K562 (cell line): Measurements from ENCODE around the gene TMEM50B. TPM values are rescaled to one million over a fixed set of nuclear protein-coding genes. Genes with fewer than 3 reads are reported as not detected.

Experiments
- ATAC-seq: fragments of 200-7000 bp; cut with Tn5 transposase; 3 replicates; pipeline ENCODE4 v1.9.1; 2020; ENCODE audit warnings: moderate library complexity
- BruUV-seq: library from RNA; stranded (reverse); fragments of 400-500 nt; replicated peaks from 2 replicates; lab custom pipeline; 2021; lab: Mats Ljungman, UMichigan
- CTCF ChIA-PET: fragments of 300-600 bp; formaldehyde crosslinking; extraction: SDS; loops from one replicate; lab custom pipeline; 2021; ENCODE audit warnings: low intra/inter-chr PET ratio; lab: Yijun Ruan, JAX
- POLR2A ChIA-PET: fragments of 300-600, 350-650 bp; sonication (Branson Sonifier 250); formaldehyde crosslinking; extraction: SDS; loops from one replicate; lab custom pipeline; 2021; ENCODE audit warnings: antibody characterized with exemption, inconsistent platforms; lab: Yijun Ruan, JAX
- DNase-seq, 4 experiments: peaks; one replicate each; pipeline versions ENCODE4 v3.0.0 to v3.0.0-alpha.2; 2011 to 2018; ENCODE audit warnings: low spot score in 3 of 4, mixed read lengths in 3 of 4; ENCODE audit errors: extremely low read depth in 1 of 4
- FAIRE-seq: peaks from 2 replicates; lab custom pipeline; 2011; peaks lifted over from hg19 to GRCh38; lab: Jason Lieb, UNC
- H2AFZ ChIP-seq: 2 replicates; pipeline ENCODE4 v1.6.0; 2011; ENCODE audit warnings: low read depth, low read length, control low read depth, inconsistent platforms
- H3K27ac ChIP-seq: fragments of 200-600 bp; 3 replicates; pipeline ENCODE4 v1.8.0; 2011; ENCODE audit warnings: low read depth, mild to moderate bottlenecking, control low read depth, inconsistent platforms, low read length, moderate library complexity, mixed read lengths; ENCODE audit errors: extremely low read depth
- H3K27me3 ChIP-seq, 2 experiments: fragments of 300-600 bp in 1 of 2; 2 replicates in 1 of 2; 3 replicates in 1 of 2; pipeline versions ENCODE4 v1.6.0 to v1.8.0; 2011; ENCODE audit warnings: inconsistent platforms in 2 of 2, low read length in 2 of 2, mild to moderate bottlenecking in 1 of 2, mixed read lengths in 1 of 2, moderate library complexity in 1 of 2; ENCODE audit not compliant: control insufficient read depth in 2 of 2, insufficient read depth in 2 of 2
- H3K36me3 ChIP-seq: fragments of 300-600 bp; 3 replicates; pipeline ENCODE4 v1.8.0; 2011; ENCODE audit warnings: mild to moderate bottlenecking, low read length, inconsistent platforms; ENCODE audit not compliant: control insufficient read depth, insufficient read depth
- H3K4me1 ChIP-seq, 2 experiments: fragments of 200-600 bp in 1 of 2; replicated peaks in 1 of 2; 2 replicates in 1 of 2; 3 replicates in 1 of 2; pipeline versions ENCODE4 v1.5.1 to v1.8.0; 2011; ENCODE audit warnings: inconsistent platforms in 2 of 2, low read length in 2 of 2, mild to moderate bottlenecking in 1 of 2, mixed read lengths in 1 of 2, moderate library complexity in 1 of 2; ENCODE audit not compliant: control insufficient read depth in 2 of 2, insufficient read depth in 2 of 2
- H3K4me2 ChIP-seq: 2 replicates; pipeline ENCODE4 v1.6.1; 2011; ENCODE audit warnings: low read length, control low read depth, inconsistent platforms, mixed read lengths; ENCODE audit not compliant: insufficient read depth
- H3K4me3 ChIP-seq: fragments of 200-600 bp; sonication (generic), shearing (Covaris generic); 2 replicates; pipeline ENCODE4 v1.5.1; 2016; ENCODE audit warnings: control low read depth, inconsistent platforms
- H3K79me2 ChIP-seq: fragments of 200-600 bp; 3 replicates; pipeline ENCODE4 v1.8.0; 2011; ENCODE audit warnings: low read length, inconsistent platforms; ENCODE audit not compliant: control insufficient read depth, insufficient read depth
- H3K9ac ChIP-seq, 2 experiments: 2 replicates each; pipeline versions ENCODE4 v1.6.0 to v1.6.1; 2011; ENCODE audit warnings: low read depth in 2 of 2, low read length in 2 of 2, control low read depth in 1 of 2, inconsistent platforms in 1 of 2, mild to moderate bottlenecking in 1 of 2, mixed read lengths in 1 of 2; ENCODE audit not compliant: insufficient read depth in 1 of 2
- H3K9me1 ChIP-seq: one replicate; pipeline ENCODE4 v1.6.0; 2011; ENCODE audit warnings: inconsistent platforms, mild to moderate bottlenecking, low read length, moderate library complexity; ENCODE audit not compliant: control insufficient read depth, insufficient read depth
- H3K9me3 ChIP-seq: replicated peaks from 2 replicates; pipeline ENCODE4 v1.5.1; 2011; ENCODE audit warnings: low read depth, low read length, inconsistent platforms; ENCODE audit not compliant: control insufficient read depth, insufficient read depth
- H4K20me1 ChIP-seq: replicated peaks from 2 replicates; pipeline ENCODE4 v1.6.1; 2011; ENCODE audit warnings: low read length, inconsistent platforms, mixed read lengths; ENCODE audit not compliant: control insufficient read depth, insufficient read depth
- HDAC1 ChIP-seq, 2 experiments: fragments of 450-650 bp; IDR thresholded peaks; 2 replicates each; pipeline ENCODE4 v1.6.1; 2016 to 2017; ENCODE audit warnings: inconsistent platforms in 1 of 2, mild to moderate bottlenecking in 1 of 2, moderate library complexity in 1 of 2
- HDAC3 ChIP-seq: fragments of 450-650 bp; IDR thresholded peaks from 2 replicates; pipeline ENCODE4 v1.6.1; 2018; ENCODE audit warnings: borderline replicate concordance, mild to moderate bottlenecking, moderate library complexity; ENCODE audit not compliant: partially characterized antibody
- JUNB ChIP-seq: fragments of 450-650 bp; formaldehyde crosslinking; conservative IDR thresholded peaks from 2 replicates; pipeline ENCODE4 v1.4.0; 2020; ENCODE audit warnings: mild to moderate bottlenecking
- KLF16 ChIP-seq: IDR thresholded peaks from 2 replicates; pipeline ENCODE4 v1.6.1; 2016; ENCODE audit warnings: antibody characterized with exemption
- MITF ChIP-seq: IDR thresholded peaks from 2 replicates; pipeline ENCODE4 v1.6.1; 2014; ENCODE audit warnings: antibody characterized with exemption
- NFE2 ChIP-seq: IDR thresholded peaks from 2 replicates; pipeline ENCODE4 v1.6.1; 2014; ENCODE audit warnings: antibody characterized with exemption, low read depth
- NFIC ChIP-seq: fragments of 450-650 bp; IDR thresholded peaks from 2 replicates; pipeline ENCODE4 v1.6.1; 2017; ENCODE audit warnings: mild to moderate bottlenecking, inconsistent platforms
- NR0B1 ChIP-seq: fragments of 450-650 bp; IDR thresholded peaks from one replicate; pipeline ENCODE4 v1.6.1; 2018; ENCODE audit warnings: mild to moderate bottlenecking, moderate library complexity; ENCODE audit not compliant: partially characterized antibody
- PKNOX1 ChIP-seq: fragments of 450-650 bp; IDR thresholded peaks from 2 replicates; pipeline ENCODE4 v1.6.1; 2016
- POLR2A ChIP-seq: fragments of 450-650 bp; conservative IDR thresholded peaks from 2 replicates; pipeline ENCODE4 v1.6.1; 2016
- POU5F1 ChIP-seq: fragments of 150-350 bp; IDR thresholded peaks from 2 replicates; pipeline ENCODE4 v1.6.1; 2014; ENCODE audit warnings: borderline replicate concordance, low read length, low read depth, mild to moderate bottlenecking; ENCODE audit not compliant: partially characterized antibody
- RAD21 ChIP-seq, 2 experiments: fragments of 250-450 bp in 1 of 2; fragments of 450-650 bp in 1 of 2; sonication (Bioruptor Pico) in 1 of 2; formaldehyde crosslinking in 1 of 2; IDR thresholded peaks in 1 of 2; conservative IDR thresholded peaks in 1 of 2; 2 replicates each; pipeline versions ENCODE4 v1.4.0 to v1.8.0; 2020 to 2022; ENCODE audit warnings: mild to moderate bottlenecking in 2 of 2, moderate library complexity in 1 of 2
- RFX5 ChIP-seq: IDR thresholded peaks from 2 replicates; pipeline ENCODE4 v1.6.1; 2011; ENCODE audit warnings: low read depth, mild to moderate bottlenecking, improper control_type of control experiment, low read length
- STAT5A ChIP-seq: IDR thresholded peaks from 2 replicates; pipeline ENCODE4 v1.6.1; 2012; ENCODE audit warnings: low read length, inconsistent platforms, borderline replicate concordance
- SUPT5H ChIP-seq: fragments of 450-650 bp; IDR thresholded peaks from 2 replicates; pipeline ENCODE4 v1.6.1; 2016
- TCF3 ChIP-seq: sonication (generic); formaldehyde crosslinking; IDR thresholded peaks from 2 replicates; pipeline ENCODE4 v1.4.0; 2020; ENCODE audit warnings: mild to moderate bottlenecking, missing genetic modification reagents
- ZBTB33 ChIP-seq: sonication (generic); formaldehyde crosslinking; IDR thresholded peaks from 2 replicates; pipeline ENCODE4 v1.8.1; 2023; ENCODE audit warnings: mild to moderate bottlenecking, missing genetic modification reagents
- ZNF121 ChIP-seq: sonication (generic); formaldehyde crosslinking; conservative IDR thresholded peaks from 2 replicates; pipeline ENCODE4 v1.8.0; 2022; ENCODE audit warnings: missing genetic modification reagents
- ZNF212 ChIP-seq: fragments of 450-650 bp; formaldehyde crosslinking; IDR thresholded peaks from 2 replicates; pipeline ENCODE4 v1.4.0; 2020; ENCODE audit warnings: mild to moderate bottlenecking
- ZNF644 ChIP-seq: fragments of 200-800 bp; sonication (Bioruptor generic); IDR thresholded peaks from 2 replicates; pipeline ENCODE4 v1.6.1; 2016; ENCODE audit warnings: low read depth, missing genetic modification characterization, missing compliant biosample characterization
- WGBS: fragments of 100-300 bp; shearing (Covaris generic); methylation state at CpG from one replicate; pipeline ENCODE4 v1.1.6; 2016; ENCODE audit warnings: low coverage, mixed read lengths; ENCODE audit not compliant: insufficient coverage; ENCODE audit errors: missing lambda C conversion rate; 5-methylcytosine and 5-hydroxymethylcytosine counted together
- in situ Hi-C: fragments of 300-500 bp; cut with MboI; formaldehyde crosslinking; loops from 4 replicates; pipeline ENCODE4 v1.15.0; 2018; ENCODE audit warnings: inconsistent platforms, mixed read lengths
- intact Hi-C: fragments of 100-400 bp; cut with micrococcal nuclease; formaldehyde crosslinking; loops from 2 replicates; pipeline ENCODE4 v1.14.2; 2022
- polyA plus RNA-seq, 8 experiments: library from polyadenylated mRNA; depleted of rRNA in 4 of 8; stranded (reverse) in 5 of 8; unstranded in 3 of 8; fragments of >200 nt; fragmentation: Nextera tagmentation in 2 of 8; fragmentation: Illumina TruSeq in 1 of 8; extraction: Ambion mirVana in 2 of 8; extraction: Trizol in 1 of 8; gene quantifications; 2 replicates each; pipeline versions ENCODE4 v1.2.1 to v1.2.3, GENCODE V29; 2011 to 2014; ENCODE audit warnings: inconsistent platforms in 1 of 8, missing spikeins in 1 of 8
- total RNA-seq, 7 experiments: library from RNA; depleted of rRNA in 6 of 7; stranded (reverse); fragments of >200 nt in 6 of 7; fragmentation: Illumina TruSeq in 2 of 7; extraction: Trizol in 2 of 7; gene quantifications; 2 replicates each; pipeline versions ENCODE4 v1.2.1 to v1.2.3, GENCODE V29; 2011 to 2021; ENCODE audit warnings: low replicate concordance in 1 of 7

The TMEM50B gene
- total and polyA plus RNA-seq, 9 of the 15 experiments (the other 6 are each of a cell fraction or from before 2014, with no cell fraction given): 20.5 to 64.6 (median 28.9) TPM

- H4K20me1 ChIP-seq: no peaks in the 10 kb centered on the region
- ChIA-PET CTCF (no interaction called here), POLR2A (interaction anchor here (0.7 to 4.4 kb wide), 3 partner anchors 9 to 20 kb away, joined by 3 to 30 read pairs (median 7); partner anchors contain the start of genes GART and SON)
- no TSS peak for BruUV-seq
- FAIRE-seq (no peak), ATAC-seq (peak; percentile 67), DNase-seq (peak in 1 of 4 experiments; percentile 25)
- H3K27ac ChIP-seq: peak overlapping the region; percentile 5; the same call in 1 of the 3 replicates
- H3K9ac ChIP-seq: no peak overlapping the region
- WGBS: 40% methylated on average over 1 of the region's 1 CpG
- H3K27me3 ChIP-seq: no peaks in the 10 kb centered on the region
- no peaks in the 10 kb centered on the region for H3K79me2 ChIP-seq
- H3K4me1 ChIP-seq: no peaks in the 10 kb centered on the region
- no peak overlapping the region for H2AFZ ChIP-seq
- no peaks in the 10 kb centered on the region for H3K9me1 ChIP-seq
- in situ Hi-C loops (no loop called here), intact Hi-C loops (no loop called here)
- no peak overlapping the region for H3K4me2 ChIP-seq
- peaks cover 88% of the 10 kb centered on the region for H3K36me3 ChIP-seq
- no peak overlapping the region for H3K4me3 ChIP-seq
- no peaks in the 10 kb centered on the region for H3K9me3 ChIP-seq
- peak; percentile 8; the same call in 1 of the 2 replicates for TF ChIP-seq PKNOX1
- TF ChIP-seq KLF16: no peak
- peak; percentile 68; the same call in 1 of the 2 replicates for TF ChIP-seq POLR2A
- TF ChIP-seq HDAC3: no peak
- TF ChIP-seq JUNB (CRISPR knock-in tag): no peak
- TF ChIP-seq MITF: no peak
- TF ChIP-seq NR0B1: no peak
- no peak for TF ChIP-seq ZNF644 (tag)
- no peak for TF ChIP-seq ZNF121
- no peak for TF ChIP-seq HDAC1 (IDR thresholded peaks at IDR 0.05)
- no peak for TF ChIP-seq RFX5
- TF ChIP-seq POU5F1: no peak
- TF ChIP-seq ZNF212 (CRISPR knock-in tag): no peak
- no peak for TF ChIP-seq TCF3 (CRISPR knock-in tag)
- no peak for TF ChIP-seq ZBTB33 (CRISPR knock-in tag)
- no peak for TF ChIP-seq RAD21 (CRISPR knock-in tag; conservative IDR thresholded peaks at IDR 0.05 in 1 of 2, IDR thresholded peaks at IDR 0.05 in 1 of 2)
- peak; percentile 44; the same call in 1 of the 2 replicates for TF ChIP-seq SUPT5H
- TF ChIP-seq NFE2: peak; percentile 79
- TF ChIP-seq STAT5A: no peak
- no peak for TF ChIP-seq NFIC
Measured at GRCh38 chr21:33522953-33523349, 43.2 kb upstream of the TMEM50B start.
